GM23338 (cell line): ENCODE results near the gene MELK. TPM values are rescaled to one million over a fixed set of nuclear protein-coding genes. Genes with fewer than 3 reads are reported as not detected.

Experiments used
- ATAC-seq: fragments of 200-7000 bp; cut with Tn5 transposase; 3 replicates; pipeline ENCODE4 v1.9.1; 2020
- DNase-seq: peaks from one replicate; pipeline ENCODE4 v3.0.0-alpha.2; 2015; ENCODE audit warnings: low spot score
- H2AFZ ChIP-seq: fragments of 200-600 bp; sonication (generic); 2 replicates; pipeline ENCODE4 v1.8.0; 2016; ENCODE audit warnings: antibody characterized with exemption, mild to moderate bottlenecking, moderate library complexity
- H3F3A ChIP-seq: fragments of 200-600 bp; sonication (generic); replicated peaks from 2 replicates; pipeline ENCODE4 v1.8.0; 2017; ENCODE audit warnings: antibody characterized with exemption, mixed run types, low read depth
- H3K27ac ChIP-seq: fragments of 200-600 bp; sonication (generic); 2 replicates; pipeline ENCODE4 v1.6.1; 2016; ENCODE audit warnings: low read depth
- H3K27me3 ChIP-seq: fragments of 200-600 bp; sonication (generic); 2 replicates; pipeline ENCODE4 v1.8.0; 2016; ENCODE audit warnings: mild to moderate bottlenecking, mixed run types, moderate library complexity; ENCODE audit not compliant: insufficient read depth
- H3K36me3 ChIP-seq: fragments of 200-600 bp; sonication (generic); 2 replicates; pipeline ENCODE4 v1.8.0; 2016; ENCODE audit warnings: mild to moderate bottlenecking; ENCODE audit not compliant: insufficient read depth
- H3K4me1 ChIP-seq: fragments of 200-600 bp; sonication (generic); 2 replicates; pipeline ENCODE4 v1.8.0; 2016; ENCODE audit warnings: mild to moderate bottlenecking, moderate library complexity; ENCODE audit not compliant: insufficient read depth
- H3K4me2 ChIP-seq: fragments of 200-600 bp; sonication (generic); 2 replicates; pipeline ENCODE4 v1.7.1; 2017; ENCODE audit warnings: mixed run types
- H3K4me3 ChIP-seq: fragments of 200-600 bp; sonication (generic); 2 replicates; pipeline ENCODE4 v1.6.1; 2016; ENCODE audit warnings: mixed run types
- H3K79me2 ChIP-seq: fragments of 200-600 bp; sonication (generic); replicated peaks from 2 replicates; pipeline ENCODE4 v1.8.0; 2017; ENCODE audit warnings: mild to moderate bottlenecking; ENCODE audit not compliant: insufficient read depth
- H3K9me2 ChIP-seq: fragments of 200-600 bp; sonication (generic); 2 replicates; pipeline ENCODE4 v1.8.0; 2017; ENCODE audit not compliant: insufficient read depth
- H4K20me1 ChIP-seq: fragments of 200-600 bp; sonication (generic); replicated peaks from 2 replicates; pipeline ENCODE4 v1.8.0; 2017; ENCODE audit warnings: mild to moderate bottlenecking; ENCODE audit not compliant: insufficient read depth
- H3K27ac Mint-ChIP-seq: 2 replicates; pipeline ENCODE4 v1.8.0; 2020; ENCODE audit warnings: inconsistent platforms, mild to moderate bottlenecking, moderate library complexity, mixed read lengths
- H3K27me3 Mint-ChIP-seq: 3 replicates; pipeline ENCODE4 v1.8.0; 2022; ENCODE audit warnings: low read depth, mild to moderate bottlenecking, moderate library complexity, mixed read lengths, inconsistent platforms; ENCODE audit not compliant: insufficient read depth, poor library complexity
- H3K36me3 Mint-ChIP-seq: 3 replicates; pipeline ENCODE4 v1.8.0; 2021; ENCODE audit warnings: low read depth, mild to moderate bottlenecking, inconsistent platforms, moderate library complexity, mixed read lengths
- H3K4me1 Mint-ChIP-seq: 3 replicates; pipeline ENCODE4 v1.8.0; 2020; ENCODE audit warnings: mild to moderate bottlenecking, inconsistent platforms, mixed read lengths
- H3K4me3 Mint-ChIP-seq: 3 replicates; pipeline ENCODE4 v1.8.0; 2021; ENCODE audit warnings: moderate library complexity, mild to moderate bottlenecking, inconsistent platforms, mixed read lengths
- H3K9me3 Mint-ChIP-seq: 3 replicates; pipeline ENCODE4 v1.8.0; 2020; ENCODE audit warnings: moderate library complexity, mild to moderate bottlenecking, inconsistent platforms, mixed read lengths
- CREB1 ChIP-seq: fragments of 250-450 bp; sonication (Bioruptor Pico); IDR thresholded peaks from 2 replicates; pipeline ENCODE4 v1.5.0; 2020; ENCODE audit warnings: low read depth, mild to moderate bottlenecking, moderate library complexity
- ETS1 ChIP-seq: IDR thresholded peaks from 2 replicates; pipeline ENCODE4 v1.6.1; 2016; ENCODE audit warnings: antibody characterized with exemption
- EZH2 ChIP-seq: fragments of 200-600 bp; sonication (generic); IDR thresholded peaks from one replicate; pipeline ENCODE4 v1.8.0; 2017; ENCODE audit warnings: antibody characterized with exemption, mild to moderate bottlenecking, low read depth; ENCODE audit not compliant: unreplicated experiment
- EZH2phosphoT487 ChIP-seq: fragments of 200-600 bp; sonication (generic); IDR thresholded peaks from one replicate; pipeline ENCODE4 v1.8.1; 2018; ENCODE audit warnings: antibody characterized with exemption; ENCODE audit not compliant: unreplicated experiment
- JUNB ChIP-seq: IDR thresholded peaks from one replicate; pipeline ENCODE4 v1.6.1; 2016; ENCODE audit warnings: antibody characterized with exemption; ENCODE audit not compliant: unreplicated experiment
- NANOG ChIP-seq: IDR thresholded peaks from 2 replicates; pipeline ENCODE4 v1.6.1; 2016; ENCODE audit warnings: antibody characterized with exemption, borderline replicate concordance
- POLR2AphosphoS5 ChIP-seq: IDR thresholded peaks from 2 replicates; pipeline ENCODE4 v1.6.1; 2016; ENCODE audit warnings: antibody characterized with exemption, low read depth
- REST ChIP-seq: IDR thresholded peaks from one replicate; pipeline ENCODE4 v1.6.1; 2018; ENCODE audit warnings: antibody characterized with exemption; ENCODE audit not compliant: unreplicated experiment
- STAT1 ChIP-seq: IDR thresholded peaks from one replicate; pipeline ENCODE4 v1.6.1; 2016; ENCODE audit warnings: antibody characterized with exemption; ENCODE audit not compliant: unreplicated experiment
- ZNF114 ChIP-seq: fragments of 250-450 bp; sonication (Bioruptor Pico); IDR thresholded peaks from 2 replicates; pipeline ENCODE4 v1.5.0; 2020; ENCODE audit warnings: mild to moderate bottlenecking, moderate library complexity
- ZNF331 ChIP-seq: fragments of 250-450 bp; sonication (Bioruptor Pico); IDR thresholded peaks from 2 replicates; pipeline ENCODE4 v1.5.0; 2020; ENCODE audit warnings: low read depth, mild to moderate bottlenecking, moderate library complexity
- polyA plus RNA-seq: library from polyadenylated mRNA; unstranded; fragments of >200 nt; fragmentation: Nextera tagmentation; extraction: Ambion mirVana; gene quantifications from 2 replicates; pipeline ENCODE4 v1.2.1, GENCODE V29; 2016
- total RNA-seq: library from RNA; depleted of rRNA; stranded (reverse); fragments of >200 nt; shearing (Covaris generic); gene quantifications from 2 replicates; pipeline ENCODE4 v1.2.3, GENCODE V29; 2014
- TF ChIP-seq, protein P1 (sequence below), 2 experiments: fragments of 200-600 bp in 1 of 2; sonication (generic) in 1 of 2; conservative IDR thresholded peaks; 2 replicates each; pipeline versions ENCODE4 v1.5.1 to v1.6.1; 2016 to 2017; ENCODE audit warnings: antibody characterized with exemption in 2 of 2, low read depth in 2 of 2, mild to moderate bottlenecking in 2 of 2, moderate library complexity in 1 of 2
- TF ChIP-seq, protein P2 (sequence below): fragments of 250-450 bp; sonication (Bioruptor Pico); IDR thresholded peaks from 2 replicates; pipeline ENCODE4 v1.5.0; 2020; ENCODE audit warnings: mild to moderate bottlenecking, moderate library complexity

Gene MELK
- total and polyA plus RNA-seq, 2 experiments from 2014 or later: 37.2 to 55.7 TPM

GRCh38 chr9:36530224-36530623 lies 42.5 kb upstream of the MELK start (continued):
- TF ChIP-seq EZH2 (no peak), ETS1 (no peak)
- TF ChIP-seq, protein P1, sequence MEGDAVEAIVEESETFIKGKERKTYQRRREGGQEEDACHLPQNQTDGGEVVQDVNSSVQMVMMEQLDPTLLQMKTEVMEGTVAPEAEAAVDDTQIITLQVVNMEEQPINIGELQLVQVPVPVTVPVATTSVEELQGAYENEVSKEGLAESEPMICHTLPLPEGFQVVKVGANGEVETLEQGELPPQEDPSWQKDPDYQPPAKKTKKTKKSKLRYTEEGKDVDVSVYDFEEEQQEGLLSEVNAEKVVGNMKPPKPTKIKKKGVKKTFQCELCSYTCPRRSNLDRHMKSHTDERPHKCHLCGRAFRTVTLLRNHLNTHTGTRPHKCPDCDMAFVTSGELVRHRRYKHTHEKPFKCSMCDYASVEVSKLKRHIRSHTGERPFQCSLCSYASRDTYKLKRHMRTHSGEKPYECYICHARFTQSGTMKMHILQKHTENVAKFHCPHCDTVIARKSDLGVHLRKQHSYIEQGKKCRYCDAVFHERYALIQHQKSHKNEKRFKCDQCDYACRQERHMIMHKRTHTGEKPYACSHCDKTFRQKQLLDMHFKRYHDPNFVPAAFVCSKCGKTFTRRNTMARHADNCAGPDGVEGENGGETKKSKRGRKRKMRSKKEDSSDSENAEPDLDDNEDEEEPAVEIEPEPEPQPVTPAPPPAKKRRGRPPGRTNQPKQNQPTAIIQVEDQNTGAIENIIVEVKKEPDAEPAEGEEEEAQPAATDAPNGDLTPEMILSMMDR (conservative IDR thresholded peaks at IDR 0.05; ENCODE audit: low read depth in 2 of 2): no peak

GRCh38 chr9:36532353-36532752 lies 40.3 kb upstream of the MELK start:
- Mint-ChIP-seq H3K4me3 (no peak overlapping the region), H3K36me3 (peaks cover 6% of the 10 kb centered on the region; the same call in 2 of the 3 replicates), H3K27me3 (peaks cover 7% of the 10 kb centered on the region), H3K9me3 (peaks cover 8% of the 10 kb centered on the region), H3K4me1 (no peaks in the 10 kb centered on the region; the same call in 2 of the 3 replicates), H3K27ac (no peak overlapping the region)
- Histone ChIP-seq H3K36me3 (no peaks in the 10 kb centered on the region), H3K4me1 (no peaks in the 10 kb centered on the region), H3K4me3 (no peak overlapping the region), H3K27ac (no peak overlapping the region), H3K79me2 (no peaks in the 10 kb centered on the region), H2AFZ (no peak overlapping the region), H3K9me2 (0 out of 2 replicates have a peak, but pooled peaks cover 4% of the 10 kb centered on the region), H4K20me1 (no peaks in the 10 kb centered on the region), H3K4me2 (no peak overlapping the region), H3F3A (no peaks in the 10 kb centered on the region), H3K27me3 (no peaks in the 10 kb centered on the region)
- TF ChIP-seq STAT1 (no peak), CREB1 (CRISPR knock-in tag) (no peak), ZNF114 (CRISPR knock-in tag) (no peak), POLR2AphosphoS5 (no peak), REST (no peak), EZH2 (no peak), JUNB (no peak), NANOG (no peak), ZNF331 (CRISPR knock-in tag) (no peak), EZH2phosphoT487 (no peak)
- TF ChIP-seq, protein P2, sequence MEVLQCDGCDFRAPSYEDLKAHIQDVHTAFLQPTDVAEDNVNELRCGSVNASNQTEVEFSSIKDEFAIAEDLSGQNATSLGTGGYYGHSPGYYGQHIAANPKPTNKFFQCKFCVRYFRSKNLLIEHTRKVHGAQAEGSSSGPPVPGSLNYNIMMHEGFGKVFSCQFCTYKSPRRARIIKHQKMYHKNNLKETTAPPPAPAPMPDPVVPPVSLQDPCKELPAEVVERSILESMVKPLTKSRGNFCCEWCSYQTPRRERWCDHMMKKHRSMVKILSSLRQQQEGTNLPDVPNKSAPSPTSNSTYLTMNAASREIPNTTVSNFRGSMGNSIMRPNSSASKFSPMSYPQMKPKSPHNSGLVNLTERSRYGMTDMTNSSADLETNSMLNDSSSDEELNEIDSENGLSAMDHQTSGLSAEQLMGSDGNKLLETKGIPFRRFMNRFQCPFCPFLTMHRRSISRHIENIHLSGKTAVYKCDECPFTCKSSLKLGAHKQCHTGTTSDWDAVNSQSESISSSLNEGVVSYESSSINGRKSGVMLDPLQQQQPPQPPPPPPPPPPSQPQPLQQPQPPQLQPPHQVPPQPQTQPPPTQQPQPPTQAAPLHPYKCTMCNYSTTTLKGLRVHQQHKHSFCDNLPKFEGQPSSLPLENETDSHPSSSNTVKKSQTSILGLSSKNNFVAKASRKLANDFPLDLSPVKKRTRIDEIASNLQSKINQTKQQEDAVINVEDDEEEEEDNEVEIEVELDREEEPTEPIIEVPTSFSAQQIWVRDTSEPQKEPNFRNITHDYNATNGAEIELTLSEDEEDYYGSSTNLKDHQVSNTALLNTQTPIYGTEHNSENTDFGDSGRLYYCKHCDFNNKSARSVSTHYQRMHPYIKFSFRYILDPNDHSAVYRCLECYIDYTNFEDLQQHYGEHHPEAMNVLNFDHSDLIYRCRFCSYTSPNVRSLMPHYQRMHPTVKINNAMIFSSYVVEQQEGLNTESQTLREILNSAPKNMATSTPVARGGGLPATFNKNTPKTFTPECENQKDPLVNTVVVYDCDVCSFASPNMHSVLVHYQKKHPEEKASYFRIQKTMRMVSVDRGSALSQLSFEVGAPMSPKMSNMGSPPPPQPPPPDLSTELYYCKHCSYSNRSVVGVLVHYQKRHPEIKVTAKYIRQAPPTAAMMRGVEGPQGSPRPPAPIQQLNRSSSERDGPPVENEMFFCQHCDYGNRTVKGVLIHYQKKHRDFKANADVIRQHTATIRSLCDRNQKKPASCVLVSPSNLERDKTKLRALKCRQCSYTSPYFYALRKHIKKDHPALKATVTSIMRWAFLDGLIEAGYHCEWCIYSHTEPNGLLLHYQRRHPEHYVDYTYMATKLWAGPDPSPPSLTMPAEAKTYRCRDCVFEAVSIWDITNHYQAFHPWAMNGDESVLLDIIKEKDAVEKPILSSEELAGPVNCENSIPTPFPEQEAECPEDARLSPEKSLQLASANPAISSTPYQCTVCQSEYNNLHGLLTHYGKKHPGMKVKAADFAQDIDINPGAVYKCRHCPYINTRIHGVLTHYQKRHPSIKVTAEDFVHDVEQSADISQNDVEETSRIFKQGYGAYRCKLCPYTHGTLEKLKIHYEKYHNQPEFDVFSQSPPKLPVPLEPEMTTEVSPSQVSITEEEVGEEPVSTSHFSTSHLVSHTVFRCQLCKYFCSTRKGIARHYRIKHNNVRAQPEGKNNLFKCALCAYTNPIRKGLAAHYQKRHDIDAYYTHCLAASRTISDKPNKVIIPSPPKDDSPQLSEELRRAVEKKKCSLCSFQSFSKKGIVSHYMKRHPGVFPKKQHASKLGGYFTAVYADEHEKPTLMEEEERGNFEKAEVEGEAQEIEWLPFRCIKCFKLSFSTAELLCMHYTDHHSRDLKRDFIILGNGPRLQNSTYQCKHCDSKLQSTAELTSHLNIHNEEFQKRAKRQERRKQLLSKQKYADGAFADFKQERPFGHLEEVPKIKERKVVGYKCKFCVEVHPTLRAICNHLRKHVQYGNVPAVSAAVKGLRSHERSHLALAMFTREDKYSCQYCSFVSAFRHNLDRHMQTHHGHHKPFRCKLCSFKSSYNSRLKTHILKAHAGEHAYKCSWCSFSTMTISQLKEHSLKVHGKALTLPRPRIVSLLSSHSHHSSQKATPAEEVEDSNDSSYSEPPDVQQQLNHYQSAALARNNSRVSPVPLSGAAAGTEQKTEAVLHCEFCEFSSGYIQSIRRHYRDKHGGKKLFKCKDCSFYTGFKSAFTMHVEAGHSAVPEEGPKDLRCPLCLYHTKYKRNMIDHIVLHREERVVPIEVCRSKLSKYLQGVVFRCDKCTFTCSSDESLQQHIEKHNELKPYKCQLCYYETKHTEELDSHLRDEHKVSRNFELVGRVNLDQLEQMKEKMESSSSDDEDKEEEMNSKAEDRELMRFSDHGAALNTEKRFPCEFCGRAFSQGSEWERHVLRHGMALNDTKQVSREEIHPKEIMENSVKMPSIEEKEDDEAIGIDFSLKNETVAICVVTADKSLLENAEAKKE (CRISPR knock-in tag): no peak
- no peak for DNase-seq
- ATAC-seq: no peak
